OCI-LY3 (cell line): ENCODE measurements around the gene ESR1.

Experiments
- CTCF ChIP-seq: fragments of 200-600, 300-600 bp; sonication (generic); IDR thresholded peaks from 2 replicates; pipeline ENCODE4 v1.5.1; 2014; ENCODE audit warnings: antibody characterized with exemption, low read length, low read depth
- EZH2phosphoT487 ChIP-seq: fragments of 200-600 bp; shearing (Covaris generic); IDR thresholded peaks from 2 replicates; pipeline ENCODE4 v1.6.1; 2018; ENCODE audit warnings: antibody characterized with exemption, mixed run types, low read depth

GRCh38 chr6:151763303-151763702 lies 44.2 kb upstream of the ESR1 start:
- TF ChIP-seq CTCF, result no peak
- TF ChIP-seq EZH2phosphoT487, result no peak
